GM12878 (cell line): ENCODE data around the gene RPS26. TPM values are rescaled to one million over a fixed set of nuclear protein-coding genes. Genes with fewer than 3 reads are reported as not detected.
A peak's percentile ranks its signal among the peaks of the same experiment; 100 is the strongest.

Experiments used
- ATAC-seq: fragments of 200-7000 bp; cut with Tn5 transposase; 3 replicates; pipeline ENCODE4 v1.9.1; 2020; ENCODE audit warnings: mild to moderate bottlenecking, moderate library complexity
- BruUV-seq: library from RNA; stranded (reverse); fragments of 400-500 nt; replicated peaks from 2 replicates; lab custom pipeline; 2021; lab: Mats Ljungman, UMichigan
- CTCF ChIA-PET: fragments of 300-600 bp; sonication (Branson Sonifier 250); formaldehyde crosslinking; extraction: SDS; loops from one replicate; lab custom pipeline; 2021; ENCODE audit warnings: inconsistent platforms; lab: Yijun Ruan, JAX
- POLR2A ChIA-PET: fragments of 350-600 bp; formaldehyde crosslinking; extraction: SDS; loops from one replicate; lab custom pipeline; 2021; ENCODE audit warnings: inconsistent platforms; lab: Charles Lee
- RAD21 ChIA-PET: fragments of 300-600 bp; sonication (Branson Sonifier 250); formaldehyde crosslinking; loops from one replicate; lab custom pipeline; 2023; ENCODE audit warnings: antibody characterized with exemption; ENCODE audit not compliant: unreplicated experiment; lab: Charles Lee
- SMC1A ChIA-PET: fragments of 300-600 bp; sonication (Branson Sonifier 250); formaldehyde crosslinking; loops from one replicate; lab custom pipeline; 2023; ENCODE audit not compliant: unreplicated experiment, uncharacterized antibody; lab: Charles Lee
- DNase-seq: peaks from one replicate; pipeline ENCODE4 v3.0.0-alpha.2; 2011; ENCODE audit warnings: low read depth, low spot score
- FAIRE-seq: peaks from 3 replicates; lab custom pipeline; 2011; peaks lifted over from hg19 to GRCh38; lab: Jason Lieb, UNC
- H2AFZ ChIP-seq: 2 replicates; pipeline ENCODE4 v1.6.0; 2011; ENCODE audit warnings: low read depth, low read length, control low read depth; ENCODE audit not compliant: control insufficient read depth
- H3K27ac ChIP-seq: 2 replicates; pipeline ENCODE4 v1.5.1; 2011; ENCODE audit warnings: control low read depth; ENCODE audit not compliant: control insufficient read depth, insufficient read depth
- H3K27me3 ChIP-seq, 2 experiments: replicated peaks in 1 of 2; 2 replicates each; pipeline versions ENCODE4 v1.6.0 to v1.6.1; 2011; ENCODE audit warnings: low read length in 1 of 2; ENCODE audit not compliant: control insufficient read depth in 2 of 2, insufficient read depth in 2 of 2
- H3K36me3 ChIP-seq, 2 experiments: 2 replicates each; pipeline ENCODE4 v1.5.1; 2011; ENCODE audit warnings: low read length in 1 of 2; ENCODE audit not compliant: control insufficient read depth in 2 of 2, insufficient read depth in 2 of 2
- H3K4me1 ChIP-seq: 2 replicates; pipeline ENCODE4 v1.6.1; 2011; ENCODE audit warnings: mild to moderate bottlenecking, low read length, moderate library complexity, mixed read lengths; ENCODE audit not compliant: control insufficient read depth, insufficient read depth
- H3K4me2 ChIP-seq: 2 replicates; pipeline ENCODE4 v1.6.0; 2011; ENCODE audit warnings: control low read depth; ENCODE audit not compliant: control insufficient read depth, insufficient read depth
- H3K4me3 ChIP-seq: fragments of 200-600 bp; sonication (generic); 2 replicates; pipeline ENCODE4 v1.5.1; 2016
- H3K79me2 ChIP-seq: 2 replicates; pipeline ENCODE4 v1.6.0; 2011; ENCODE audit warnings: low read length; ENCODE audit not compliant: control insufficient read depth, insufficient read depth
- H3K9ac ChIP-seq: 2 replicates; pipeline ENCODE4 v1.8.0; 2011; ENCODE audit warnings: low read length, control low read depth, mixed read lengths; ENCODE audit not compliant: control insufficient read depth, insufficient read depth
- H3K9me3 ChIP-seq: replicated peaks from 3 replicates; pipeline ENCODE4 v1.5.1; 2011; ENCODE audit warnings: mild to moderate bottlenecking, low read length; ENCODE audit not compliant: control insufficient read depth, insufficient read depth
- H4K20me1 ChIP-seq: 2 replicates; pipeline ENCODE4 v1.6.0; 2011; ENCODE audit not compliant: control insufficient read depth, insufficient read depth
- CEBPB ChIP-seq, 2 experiments: fragments of 150-350 bp in 1 of 2; IDR thresholded peaks; 2 replicates each; pipeline ENCODE4 v1.6.1; 2012 to 2014; ENCODE audit warnings: low read depth in 2 of 2, low read length in 2 of 2, borderline replicate concordance in 1 of 2, inconsistent platforms in 1 of 2
- CHD1 ChIP-seq: IDR thresholded peaks from 2 replicates; pipeline ENCODE4 v1.6.1; 2012; ENCODE audit warnings: low read depth, low read length, improper control_type of control experiment
- DPF2 ChIP-seq: fragments of 450-650 bp; IDR thresholded peaks from 2 replicates; pipeline ENCODE4 v1.6.1; 2017; ENCODE audit warnings: mild to moderate bottlenecking
- FOXK2 ChIP-seq: fragments of 450-650 bp; IDR thresholded peaks from 2 replicates; pipeline ENCODE4 v1.6.1; 2017; ENCODE audit warnings: mild to moderate bottlenecking, moderate library complexity
- SIX5 ChIP-seq: IDR thresholded peaks from 2 replicates; pipeline ENCODE4 v1.6.1; 2011; ENCODE audit warnings: mild to moderate bottlenecking, low read depth, low read length, moderate library complexity; ENCODE audit not compliant: severe bottlenecking
- SRF ChIP-seq, 2 experiments: IDR thresholded peaks; 2 replicates each; pipeline ENCODE4 v1.6.1; 2011; ENCODE audit warnings: low read depth in 2 of 2, low read length in 2 of 2, mild to moderate bottlenecking in 1 of 2, moderate library complexity in 1 of 2
- SUPT20H ChIP-seq: IDR thresholded peaks from 2 replicates; pipeline ENCODE4 v1.6.1; 2011; ENCODE audit warnings: low read depth, mild to moderate bottlenecking, low read length, moderate library complexity, borderline replicate concordance; ENCODE audit not compliant: control insufficient read depth
- YY1 ChIP-seq: IDR thresholded peaks from 2 replicates; pipeline ENCODE4 v1.6.1; 2011; ENCODE audit warnings: low read depth, mild to moderate bottlenecking, low read length
- ZNF274 ChIP-seq: IDR thresholded peaks from one replicate; pipeline ENCODE4 v1.8.0; 2011; ENCODE audit not compliant: insufficient read length, insufficient read depth
- WGBS: methylation state at CpG from one replicate; pipeline ENCODE4 v1.1.6; 2016; ENCODE audit warnings: low lambda C conversion rate; ENCODE audit not compliant: insufficient replicate concordance, insufficient coverage; ENCODE audit errors: missing lambda C conversion rate; 5-methylcytosine and 5-hydroxymethylcytosine counted together
- in situ Hi-C: fragments of 300-500 bp; cut with MboI; formaldehyde crosslinking; loops from 9 replicates; pipeline ENCODE4 v1.14.3; 2018; ENCODE audit warnings: mixed read lengths
- intact Hi-C: fragments of 100-400 bp; cut with micrococcal nuclease; formaldehyde crosslinking; loops from one replicate; pipeline ENCODE4 v1.14.2; 2022; ENCODE audit not compliant: unreplicated experiment
- polyA plus RNA-seq, 11 experiments: library from polyadenylated mRNA; depleted of rRNA in 4 of 11; unstranded in 6 of 11; stranded (reverse) in 5 of 11; fragments of >200 nt; fragmentation: Nextera tagmentation in 4 of 11; fragmentation: Illumina TruSeq in 1 of 11; extraction: Ambion mirVana in 4 of 11; extraction: Trizol in 1 of 11; gene quantifications; 1 replicate in 1 of 11; 2 replicates in 10 of 11; pipeline versions ENCODE4 v1.2.1 to v1.2.3, GENCODE V29; 2011 to 2016; ENCODE audit warnings: inconsistent platforms in 2 of 11, missing spikeins in 2 of 11, low read depth in 1 of 11
- total RNA-seq, 4 experiments: library from RNA; depleted of rRNA in 3 of 4; stranded (reverse); fragments of >200 nt in 3 of 4; fragmentation: Illumina TruSeq in 1 of 4; extraction: Trizol in 1 of 4; gene quantifications; 2 replicates each; pipeline versions ENCODE4 v1.2.1 to v1.2.3, GENCODE V29; 2013 to 2021
- TF ChIP-seq, protein P1 (sequence below): fragments of 450-650 bp; IDR thresholded peaks from 2 replicates; pipeline ENCODE4 v1.6.1; 2017; ENCODE audit warnings: mild to moderate bottlenecking
- TF ChIP-seq, protein P2 (sequence below): IDR thresholded peaks from 2 replicates; pipeline ENCODE4 v1.6.1; 2011; ENCODE audit warnings: borderline replicate concordance, low read depth, mild to moderate bottlenecking, moderate library complexity, mixed read lengths, low read length; ENCODE audit not compliant: insufficient read depth; ENCODE audit errors: extremely low read length
- TF ChIP-seq, protein P3 (sequence below): fragments of 450-650 bp; IDR thresholded peaks from 2 replicates; pipeline ENCODE4 v1.6.1; 2016; ENCODE audit warnings: mild to moderate bottlenecking, moderate library complexity, borderline replicate concordance

The RPS26 gene
- total and polyA plus RNA-seq, 10 of the 15 experiments (the other 5 are each of a cell fraction or from before 2014, with no cell fraction given), result 75.5 to 3,147 (median 881) TPM

DNA sequence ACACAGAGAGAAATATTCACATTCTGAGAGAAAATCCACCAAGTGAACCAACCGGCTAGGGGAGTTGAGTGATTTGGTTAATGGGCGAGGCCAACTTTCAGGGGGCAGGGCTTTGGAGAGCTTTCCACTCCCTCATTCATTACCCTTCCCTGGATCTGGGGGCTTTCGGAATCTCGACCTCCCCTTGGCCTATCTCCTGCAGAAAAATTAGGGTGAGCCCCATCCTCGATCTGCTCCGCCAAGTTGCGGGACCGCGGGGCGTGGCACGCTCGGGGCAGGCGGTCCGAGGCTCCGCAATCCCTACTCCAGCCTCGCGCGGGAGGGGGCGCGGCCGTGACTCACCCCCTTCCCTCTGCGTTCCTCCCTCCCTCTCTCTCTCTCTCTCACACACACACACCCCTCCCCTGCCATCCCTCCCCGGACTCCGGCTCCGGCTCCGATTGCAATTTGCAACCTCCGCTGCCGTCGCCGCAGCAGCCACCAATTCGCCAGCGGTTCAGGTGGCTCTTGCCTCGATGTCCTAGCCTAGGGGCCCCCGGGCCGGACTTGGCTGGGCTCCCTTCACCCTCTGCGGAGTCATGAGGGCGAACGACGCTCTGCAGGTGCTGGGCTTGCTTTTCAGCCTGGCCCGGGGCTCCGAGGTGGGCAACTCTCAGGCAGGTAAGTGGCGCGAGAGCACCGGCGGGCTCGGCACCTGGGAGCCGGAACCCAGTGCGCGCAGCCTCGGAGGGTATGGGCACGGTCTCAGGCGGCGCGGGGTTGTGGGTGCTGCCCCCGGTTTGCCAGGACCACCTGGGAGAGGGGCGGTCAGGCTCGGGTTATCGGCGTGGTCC, 38.2 kb downstream of the RPS26 start, which contains the start of gene ERBB3:
Gene ERBB3, plus strand, starts transcription at position 443 of the 833 bp plus-strand sequence. Its CDS starts 136 bp downstream, at position 579.
- RAD21 ChIA-PET, result no interaction called here
- in situ Hi-C loops, result no loop called here
- TF ChIP-seq CEBPB (IDR thresholded peaks at IDR 0.05; ENCODE audit: borderline replicate concordance in 1 of 2, low read depth in 2 of 2, low read length in 2 of 2), result no peak
- no peak for TF ChIP-seq YY1
- TF ChIP-seq, protein P1, sequence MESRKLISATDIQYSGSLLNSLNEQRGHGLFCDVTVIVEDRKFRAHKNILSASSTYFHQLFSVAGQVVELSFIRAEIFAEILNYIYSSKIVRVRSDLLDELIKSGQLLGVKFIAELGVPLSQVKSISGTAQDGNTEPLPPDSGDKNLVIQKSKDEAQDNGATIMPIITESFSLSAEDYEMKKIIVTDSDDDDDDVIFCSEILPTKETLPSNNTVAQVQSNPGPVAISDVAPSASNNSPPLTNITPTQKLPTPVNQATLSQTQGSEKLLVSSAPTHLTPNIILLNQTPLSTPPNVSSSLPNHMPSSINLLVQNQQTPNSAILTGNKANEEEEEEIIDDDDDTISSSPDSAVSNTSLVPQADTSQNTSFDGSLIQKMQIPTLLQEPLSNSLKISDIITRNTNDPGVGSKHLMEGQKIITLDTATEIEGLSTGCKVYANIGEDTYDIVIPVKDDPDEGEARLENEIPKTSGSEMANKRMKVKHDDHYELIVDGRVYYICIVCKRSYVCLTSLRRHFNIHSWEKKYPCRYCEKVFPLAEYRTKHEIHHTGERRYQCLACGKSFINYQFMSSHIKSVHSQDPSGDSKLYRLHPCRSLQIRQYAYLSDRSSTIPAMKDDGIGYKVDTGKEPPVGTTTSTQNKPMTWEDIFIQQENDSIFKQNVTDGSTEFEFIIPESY, result no peak
- no peak for TF ChIP-seq DPF2
- TF ChIP-seq FOXK2, result no peak
- no peak for TF ChIP-seq SIX5
- TF ChIP-seq SUPT20H, result no peak
- no peak for TF ChIP-seq ZNF274
- TF ChIP-seq SRF (IDR thresholded peaks at IDR 0.05; ENCODE audit: low read depth in 2 of 2, low read length in 2 of 2), result no peak
- TF ChIP-seq, protein P2, sequence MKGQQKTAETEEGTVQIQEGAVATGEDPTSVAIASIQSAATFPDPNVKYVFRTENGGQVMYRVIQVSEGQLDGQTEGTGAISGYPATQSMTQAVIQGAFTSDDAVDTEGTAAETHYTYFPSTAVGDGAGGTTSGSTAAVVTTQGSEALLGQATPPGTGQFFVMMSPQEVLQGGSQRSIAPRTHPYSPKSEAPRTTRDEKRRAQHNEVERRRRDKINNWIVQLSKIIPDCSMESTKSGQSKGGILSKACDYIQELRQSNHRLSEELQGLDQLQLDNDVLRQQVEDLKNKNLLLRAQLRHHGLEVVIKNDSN, result no peak
- TF ChIP-seq, protein P3, sequence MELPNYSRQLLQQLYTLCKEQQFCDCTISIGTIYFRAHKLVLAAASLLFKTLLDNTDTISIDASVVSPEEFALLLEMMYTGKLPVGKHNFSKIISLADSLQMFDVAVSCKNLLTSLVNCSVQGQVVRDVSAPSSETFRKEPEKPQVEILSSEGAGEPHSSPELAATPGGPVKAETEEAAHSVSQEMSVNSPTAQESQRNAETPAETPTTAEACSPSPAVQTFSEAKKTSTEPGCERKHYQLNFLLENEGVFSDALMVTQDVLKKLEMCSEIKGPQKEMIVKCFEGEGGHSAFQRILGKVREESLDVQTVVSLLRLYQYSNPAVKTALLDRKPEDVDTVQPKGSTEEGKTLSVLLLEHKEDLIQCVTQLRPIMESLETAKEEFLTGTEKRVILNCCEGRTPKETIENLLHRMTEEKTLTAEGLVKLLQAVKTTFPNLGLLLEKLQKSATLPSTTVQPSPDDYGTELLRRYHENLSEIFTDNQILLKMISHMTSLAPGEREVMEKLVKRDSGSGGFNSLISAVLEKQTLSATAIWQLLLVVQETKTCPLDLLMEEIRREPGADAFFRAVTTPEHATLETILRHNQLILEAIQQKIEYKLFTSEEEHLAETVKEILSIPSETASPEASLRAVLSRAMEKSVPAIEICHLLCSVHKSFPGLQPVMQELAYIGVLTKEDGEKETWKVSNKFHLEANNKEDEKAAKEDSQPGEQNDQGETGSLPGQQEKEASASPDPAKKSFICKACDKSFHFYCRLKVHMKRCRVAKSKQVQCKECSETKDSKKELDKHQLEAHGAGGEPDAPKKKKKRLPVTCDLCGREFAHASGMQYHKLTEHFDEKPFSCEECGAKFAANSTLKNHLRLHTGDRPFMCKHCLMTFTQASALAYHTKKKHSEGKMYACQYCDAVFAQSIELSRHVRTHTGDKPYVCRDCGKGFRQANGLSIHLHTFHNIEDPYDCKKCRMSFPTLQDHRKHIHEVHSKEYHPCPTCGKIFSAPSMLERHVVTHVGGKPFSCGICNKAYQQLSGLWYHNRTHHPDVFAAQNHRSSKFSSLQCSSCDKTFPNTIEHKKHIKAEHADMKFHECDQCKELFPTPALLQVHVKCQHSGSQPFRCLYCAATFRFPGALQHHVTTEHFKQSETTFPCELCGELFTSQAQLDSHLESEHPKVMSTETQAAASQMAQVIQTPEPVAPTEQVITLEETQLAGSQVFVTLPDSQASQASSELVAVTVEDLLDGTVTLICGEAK, result no peak
- no peak for TF ChIP-seq CHD1
- no peak within 1 kb of the TSS for H3K9ac ChIP-seq
- FAIRE-seq, result no peak
- SMC1A ChIA-PET, result no interaction called here
- H3K79me2 ChIP-seq, result no peaks in the 10 kb centered on the region
- H3K36me3 ChIP-seq, result no peaks in the 10 kb centered on the region
- ATAC-seq, result peak; percentile 66
- peak within 1 kb of the TSS; percentile 65 for H3K4me3 ChIP-seq
- H3K9me3 ChIP-seq, result no peaks in the 10 kb centered on the region
- H4K20me1 ChIP-seq, result no peaks in the 10 kb centered on the region
- BruUV-seq, result no TSS peak
- H3K4me2 ChIP-seq, result peak within 1 kb of the TSS; percentile 95
- POLR2A ChIA-PET, result no interaction called here
- no peak for DNase-seq
- WGBS, result 5% methylated on average over 55 of the region's 59 CpGs
- no peaks in the 10 kb centered on the region for H3K4me1 ChIP-seq
- peaks cover 9 to 15% of the 10 kb centered on the region in 2 experiments; a peak in 3 of 4 replicates for H3K27me3 ChIP-seq
- intact Hi-C loops, result loop anchor here (5.0 kb wide), 1 partner anchor 33 kb away; no protein-coding TSS in a partner anchor
- H3K27ac ChIP-seq, result no peak within 1 kb of the TSS
- peak within 1 kb of the TSS; percentile 55 for H2AFZ ChIP-seq
- CTCF ChIA-PET, result interaction anchor here (0.6 kb wide), 1 partner anchor 361 kb away, joined by 3 read pairs; no protein-coding TSS in a partner anchor
